GM12864 (cell line): ENCODE results near the gene NCAPD3.

Experiments used
- DNase-seq: peaks from one replicate; pipeline ENCODE4 v3.0.0-alpha.2; 2011; ENCODE audit warnings: low read depth
- H3K4me3 ChIP-seq: 2 replicates; pipeline ENCODE4 v1.5.1; 2011; ENCODE audit warnings: mild to moderate bottlenecking, low read depth, low read length, control low read depth
- TF ChIP-seq, protein P1 (sequence below): IDR thresholded peaks from 2 replicates; pipeline ENCODE4 v1.5.1; 2011; ENCODE audit warnings: low read depth, mild to moderate bottlenecking, moderate library complexity, low read length, control low read depth, inconsistent platforms; ENCODE audit errors: missing control alignments

Gene NCAPD3

DNA sequence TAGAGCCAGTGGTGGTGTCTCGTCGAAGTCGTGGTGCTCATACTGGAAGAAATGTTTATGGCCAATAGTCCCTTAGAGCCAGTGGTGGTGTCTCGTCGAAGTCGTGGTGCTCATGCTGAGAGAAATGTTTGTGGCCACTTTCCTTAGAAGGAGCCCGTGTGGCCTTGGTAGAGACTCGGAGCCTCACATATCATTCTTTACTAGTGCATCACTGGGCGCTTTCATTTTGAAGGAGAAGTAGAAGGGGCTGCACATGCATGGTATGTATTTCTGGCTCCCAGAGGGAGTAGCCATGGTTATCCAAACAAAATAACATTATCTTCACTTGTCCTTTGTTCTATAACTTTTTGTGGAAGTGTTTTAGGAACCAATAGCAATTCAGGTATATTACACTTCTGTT lies 85.4 kb downstream of the NCAPD3 start:
- DNase-seq: no peak
- TF ChIP-seq, protein P1, sequence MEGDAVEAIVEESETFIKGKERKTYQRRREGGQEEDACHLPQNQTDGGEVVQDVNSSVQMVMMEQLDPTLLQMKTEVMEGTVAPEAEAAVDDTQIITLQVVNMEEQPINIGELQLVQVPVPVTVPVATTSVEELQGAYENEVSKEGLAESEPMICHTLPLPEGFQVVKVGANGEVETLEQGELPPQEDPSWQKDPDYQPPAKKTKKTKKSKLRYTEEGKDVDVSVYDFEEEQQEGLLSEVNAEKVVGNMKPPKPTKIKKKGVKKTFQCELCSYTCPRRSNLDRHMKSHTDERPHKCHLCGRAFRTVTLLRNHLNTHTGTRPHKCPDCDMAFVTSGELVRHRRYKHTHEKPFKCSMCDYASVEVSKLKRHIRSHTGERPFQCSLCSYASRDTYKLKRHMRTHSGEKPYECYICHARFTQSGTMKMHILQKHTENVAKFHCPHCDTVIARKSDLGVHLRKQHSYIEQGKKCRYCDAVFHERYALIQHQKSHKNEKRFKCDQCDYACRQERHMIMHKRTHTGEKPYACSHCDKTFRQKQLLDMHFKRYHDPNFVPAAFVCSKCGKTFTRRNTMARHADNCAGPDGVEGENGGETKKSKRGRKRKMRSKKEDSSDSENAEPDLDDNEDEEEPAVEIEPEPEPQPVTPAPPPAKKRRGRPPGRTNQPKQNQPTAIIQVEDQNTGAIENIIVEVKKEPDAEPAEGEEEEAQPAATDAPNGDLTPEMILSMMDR: no peak
- H3K4me3 ChIP-seq: no peak overlapping the region

DNA sequence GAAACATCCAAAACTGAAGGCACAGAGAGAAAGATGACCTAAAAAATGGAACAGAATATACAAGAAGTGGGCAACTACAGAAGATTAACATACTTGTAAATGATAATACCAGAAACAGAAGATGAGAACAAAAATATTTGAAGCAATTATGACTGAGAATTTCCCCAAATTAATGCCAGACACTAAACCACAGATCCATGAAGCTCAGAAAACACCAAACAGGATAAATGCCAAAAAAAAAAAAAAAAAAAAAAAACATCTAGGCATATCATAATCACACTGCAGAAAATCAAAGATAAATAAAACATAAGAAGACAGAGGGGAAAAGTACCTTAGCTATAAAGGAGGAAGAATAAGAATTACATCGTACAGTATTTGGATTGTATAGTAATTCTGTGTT lies 89.6 kb downstream of the NCAPD3 start:
- TF ChIP-seq, protein P1: no peak
- DNase-seq: no peak
- H3K4me3 ChIP-seq: no peak overlapping the region

DNA sequence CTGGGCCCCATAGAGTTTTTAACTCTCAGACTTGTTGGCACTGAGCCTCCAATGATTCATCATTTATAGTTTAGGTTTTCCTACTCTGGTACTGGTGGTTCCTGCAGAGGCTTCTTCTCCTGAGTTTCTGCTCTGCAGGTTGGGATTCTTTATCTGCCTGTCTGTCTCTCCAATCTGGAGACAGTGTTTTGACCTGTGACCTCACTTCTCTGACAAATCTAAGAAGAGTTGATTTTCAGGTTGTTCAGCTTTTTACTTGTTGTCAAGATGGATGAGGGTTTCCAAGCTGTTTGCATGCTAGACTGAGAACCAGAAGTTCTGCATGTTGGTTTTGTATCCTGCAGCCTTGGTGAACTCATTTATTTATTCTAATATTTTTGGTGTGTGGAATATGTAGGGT lies 91.0 kb downstream of the NCAPD3 start:
- H3K4me3 ChIP-seq: no peak overlapping the region
- DNase-seq: no peak
- TF ChIP-seq, protein P1: no peak

DNA sequence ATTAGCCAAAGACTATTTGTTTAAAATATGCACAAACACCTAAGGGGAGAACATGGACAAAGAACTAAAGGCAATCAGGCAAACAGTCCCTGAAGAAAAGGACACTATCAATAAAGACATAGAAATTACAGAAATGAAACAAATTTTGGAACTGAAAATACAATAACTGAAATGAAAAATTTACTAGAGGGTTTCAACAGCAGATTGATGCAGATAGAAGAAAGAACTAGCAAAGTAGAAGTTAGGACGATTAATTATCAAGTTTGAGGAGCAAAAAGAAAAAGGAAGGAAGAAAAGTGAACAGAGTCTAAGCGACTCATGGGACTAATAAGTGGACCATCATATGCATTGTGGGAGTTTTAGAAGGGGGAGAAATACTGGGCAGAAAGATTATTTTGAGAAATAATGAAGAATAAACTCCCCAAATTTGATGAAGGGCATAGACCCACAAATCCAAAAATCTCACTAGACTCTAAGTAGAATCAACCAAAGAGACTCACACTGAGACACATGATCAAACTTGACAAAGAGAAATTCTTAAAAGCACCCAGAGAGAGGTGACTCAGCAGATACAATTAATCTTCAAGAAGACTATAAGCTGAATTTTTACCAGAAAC lies 92.0 kb downstream of the NCAPD3 start:
- no peak overlapping the region for H3K4me3 ChIP-seq
- DNase-seq: no peak
- TF ChIP-seq, protein P1: no peak

DNA sequence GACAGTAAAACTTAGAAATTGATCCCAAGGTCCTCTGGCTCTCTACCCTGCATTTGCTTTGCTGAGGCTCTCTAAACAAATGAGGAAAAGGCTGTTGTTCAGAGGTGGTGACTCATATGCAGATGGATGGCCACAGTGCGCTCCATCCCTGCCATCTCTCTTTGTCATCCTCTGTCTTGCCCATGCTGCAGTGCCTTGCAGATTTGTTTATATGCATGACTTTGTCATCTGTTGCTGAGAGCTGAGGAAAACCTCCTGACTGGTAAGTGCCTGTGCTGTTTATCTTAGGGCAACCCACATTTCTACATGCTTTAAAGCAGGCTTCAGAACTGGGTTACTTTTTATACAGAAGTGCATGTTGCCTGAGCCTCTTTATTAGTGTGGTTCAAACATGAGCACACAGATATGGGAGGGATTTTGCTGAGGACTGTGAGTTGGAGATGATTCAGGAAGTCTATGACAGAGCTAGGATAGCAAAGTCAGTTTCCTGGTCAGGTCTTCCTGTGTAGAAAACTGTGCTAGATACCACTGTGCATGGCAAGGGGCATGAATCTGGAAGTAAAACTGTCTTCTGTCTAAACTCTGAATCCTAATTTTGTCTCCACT lies 97.4 kb downstream of the NCAPD3 start:
- no peak for DNase-seq
- TF ChIP-seq, protein P1: no peak
- H3K4me3 ChIP-seq: no peak overlapping the region

DNA sequence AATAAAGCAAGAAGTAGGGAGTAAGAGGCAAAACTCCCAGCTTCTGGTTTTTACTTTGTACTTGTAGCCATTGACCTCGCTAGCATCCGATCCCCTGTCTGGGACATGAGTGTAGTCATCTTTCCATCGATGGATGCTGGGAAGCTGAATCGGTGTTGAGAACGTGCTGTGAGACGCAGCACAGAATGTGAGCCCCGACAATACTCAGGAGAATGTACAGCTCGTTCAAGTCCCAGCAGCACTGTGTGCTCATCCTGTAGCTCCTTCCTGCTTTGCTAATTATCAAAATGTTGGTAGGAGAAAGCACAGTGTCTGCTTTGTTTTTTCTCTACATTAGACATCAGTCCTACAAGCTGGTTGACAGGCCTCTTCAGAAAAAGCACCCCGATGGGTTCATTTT lies 98.3 kb downstream of the NCAPD3 start:
- TF ChIP-seq, protein P1: no peak
- no peak for DNase-seq
- H3K4me3 ChIP-seq: no peak overlapping the region
